Measurements from ENCODE around the gene HCFC1R1.

GRCh38 chr16:2976201-2976600 is 47.5 kb downstream of the HCFC1R1 start:
- TF ChIP-seq CTCF (IDR thresholded peaks at IDR 0.05 in 2 of 3, conservative IDR thresholded peaks at IDR 0.05 in 1 of 3; ENCODE audit: borderline replicate concordance in 1 of 3, insufficient read depth in 1 of 3, low read depth in 2 of 3, low read length in 2 of 3), result no peak
- TF ChIP-seq RAD21 (IDR thresholded peaks at IDR 0.05; ENCODE audit: low read depth), result no peak
- no peak for TF ChIP-seq REST (IDR thresholded peaks at IDR 0.05; ENCODE audit: low read depth)

Data from HCT116 (cell line).